Stomach (tissue), 9 donors: ENCODE measurements around the gene TCEA2. TPM values are rescaled to one million over a fixed set of nuclear protein-coding genes. Genes with fewer than 3 reads are reported as not detected.

Experiments
- DNase-seq, 2 donors: peaks; one replicate each; pipeline versions ENCODE4 v3.0.0 to v3.0.0-alpha.2; 2013 to 2019
- H3K27ac ChIP-seq, 5 donors: fragments of 200-600 bp in 4 of 5; sonication (generic) in 4 of 5; one replicate each; pipeline ENCODE4 v1.5.1; 2013 to 2019; ENCODE audit warnings: mild to moderate bottlenecking in 1 of 5, moderate library complexity in 1 of 5
- H3K27me3 ChIP-seq, 3 donors: fragments of 200-600 bp; sonication (generic); one replicate each; pipeline ENCODE4 v1.5.1; 2017 to 2019; ENCODE audit warnings: mixed run types in 1 of 3
- H3K36me3 ChIP-seq, 4 donors: fragments of 200-600 bp; sonication (generic); 1 replicate in 3 of 4; 2 replicates in 1 of 4; pipeline ENCODE4 v1.5.1; 2016 to 2019
- H3K4me1 ChIP-seq, 4 donors: fragments of 200-600 bp; sonication (generic); one replicate each; pipeline ENCODE4 v1.5.1; 2016 to 2019
- H3K4me3 ChIP-seq, 4 donors: fragments of 200-600 bp; sonication (generic) in 3 of 4; one replicate each; pipeline ENCODE4 v1.5.1; 2016 to 2019; ENCODE audit warnings: mild to moderate bottlenecking in 1 of 4
- H3K9me3 ChIP-seq, 4 donors: fragments of 200-600 bp; sonication (generic); one replicate each; pipeline ENCODE4 v1.5.1; 2016 to 2019
- CTCF ChIP-seq, 7 experiments: fragments of 450-650 bp in 4 of 7; fragments of 200-600 bp in 3 of 7; sonication (generic) in 3 of 7; IDR thresholded peaks; one replicate each; pipeline ENCODE4 v1.5.1; 2016 to 2019; ENCODE audit warnings: antibody characterized with exemption in 7 of 7, control low read depth in 2 of 7, mild to moderate bottlenecking in 1 of 7
- EP300 ChIP-seq: sonication (generic); formaldehyde crosslinking; IDR thresholded peaks from one replicate; pipeline ENCODE4 v1.6.1; 2017; ENCODE audit warnings: antibody characterized with exemption
- POLR2A ChIP-seq, 4 donors: fragments of 450-650 bp; IDR thresholded peaks; one replicate each; pipeline ENCODE4 v1.6.1; 2016; ENCODE audit warnings: antibody characterized with exemption in 4 of 4, control low read depth in 2 of 4, mild to moderate bottlenecking in 1 of 4, moderate library complexity in 1 of 4
- POLR2AphosphoS5 ChIP-seq, 3 donors: sonication (generic); formaldehyde crosslinking; IDR thresholded peaks; one replicate each; pipeline ENCODE4 v1.6.1; 2016; ENCODE audit warnings: antibody characterized with exemption in 3 of 3
- WGBS, 5 donors: extraction: QIAGEN DNeasy Blood & Tissue Kit in 3 of 5; methylation state at CpG; one replicate each; pipeline versions ENCODE4 v1.1.5 to v1.1.7; 2013 to 2018; 5-methylcytosine and 5-hydroxymethylcytosine counted together
- intact Hi-C: fragments of 100-400 bp; cut with DNase I; formaldehyde crosslinking; loops from one replicate; pipeline ENCODE4 v1.15.1; 2023; ENCODE audit warnings: low total_unique reads
- polyA plus RNA-seq, 3 donors: library from polyadenylated mRNA; stranded (reverse); fragments of 200-250 nt; gene quantifications; one replicate each; pipeline ENCODE4 v1.2.3, GENCODE V29; 2013
- total RNA-seq, 5 donors: library from RNA; depleted of rRNA; stranded (reverse); fragments of >200 nt; gene quantifications; one replicate each; pipeline versions ENCODE4 v1.1.0 to v1.2.3, GENCODE V29; 2014 to 2016
- donor health status: healthy with polysubstance abuse.
- donor health status: Bipolar disorder and iron deficiency.
- donor health status: healthy.

TCEA2 gene
- total and polyA plus RNA-seq, 8 donors, result 3.1 to 35.5 (median 26.0) TPM

- DNase-seq, result no peak
- Histone ChIP-seq H3K9me3 (no peaks in the 10 kb centered on the region), H3K36me3 (peaks cover 39 to 78% (median 76%) of the 10 kb centered on the region in 4 donors), H3K27me3 (peaks cover 0 to 26% (median 20%) of the 10 kb centered on the region in 3 donors), H3K4me1 (peaks cover 5 to 54% (median 24%) of the 10 kb centered on the region in 4 donors), H3K27ac (no peak overlapping the region), H3K4me3 (no peak overlapping the region)
- 89 to 96% (median 95%) methylated on average over 24 to 31 of the region's 31 CpGs for WGBS, 5 donors
- TF ChIP-seq EP300 (no peak), CTCF (IDR thresholded peaks at IDR 0.05) (no peak)
- intact Hi-C loops, result no loop called here
Observed at GRCh38 chr20:64032706-64033624, 30.0 kb upstream of the TCEA2 start.

GRCh38 chr20:64033981-64034493, 29.0 kb upstream of the TCEA2 start:
- TF ChIP-seq POLR2A (IDR thresholded peaks at IDR 0.05) (no peak), POLR2AphosphoS5 (IDR thresholded peaks at IDR 0.05) (no peak), CTCF (IDR thresholded peaks at IDR 0.05) (no peak), EP300 (no peak)
- WGBS, 5 donors, result 70 to 85% (median 79%) methylated on average over 6 to 11 of the region's 11 CpGs
- H3K36me3 ChIP-seq, result peaks cover 28 to 67% (median 66%) of the 10 kb centered on the region in 4 donors
- peaks cover 16 to 54% (median 35%) of the 10 kb centered on the region in 4 donors for H3K4me1 ChIP-seq
- peaks cover 0 to 37% (median 29%) of the 10 kb centered on the region in 3 donors for H3K27me3 ChIP-seq
- peak in 1 of 2 donors; percentile 33 for DNase-seq
- no peaks in the 10 kb centered on the region for H3K9me3 ChIP-seq
- no peak overlapping the region for H3K4me3 ChIP-seq
- intact Hi-C loops, result no loop called here
- no peak overlapping the region for H3K27ac ChIP-seq

GRCh38 chr20:64035066-64035932, 27.7 kb upstream of the TCEA2 start:
- H3K9me3 ChIP-seq, result no peaks in the 10 kb centered on the region
- H3K4me3 ChIP-seq, result no peak overlapping the region
- H3K36me3 ChIP-seq, result peaks cover 18 to 54% (median 53%) of the 10 kb centered on the region in 4 donors
- peaks cover 23 to 54% (median 38%) of the 10 kb centered on the region in 4 donors for H3K4me1 ChIP-seq
- TF ChIP-seq POLR2AphosphoS5 (IDR thresholded peaks at IDR 0.05) (no peak), CTCF (IDR thresholded peaks at IDR 0.05) (no peak), EP300 (no peak), POLR2A (IDR thresholded peaks at IDR 0.05) (no peak)
- no peak for DNase-seq
- intact Hi-C loops, result no loop called here
- H3K27ac ChIP-seq, result no peak overlapping the region
- peaks cover 0 to 49% (median 42%) of the 10 kb centered on the region in 3 donors for H3K27me3 ChIP-seq
- 79 to 83% (median 79%) methylated on average over 13 to 17 of the region's 17 CpGs for WGBS, 5 donors

GRCh38 chr20:64035933-64036345, 27.1 kb upstream of the TCEA2 start, which contains the start of gene C20orf204:
TSS of gene C20orf204 (plus strand) at chr20:64036182. CDS start at chr20:64036324, 142 bp downstream.
- Histone ChIP-seq H3K36me3 (peaks cover 16 to 48% (median 47%) of the 10 kb centered on the region in 4 donors), H3K9me3 (no peaks in the 10 kb centered on the region), H3K4me1 (peaks cover 23 to 48% (median 40%) of the 10 kb centered on the region in 4 donors), H3K27ac (no peak within 1 kb of the TSS), H3K4me3 (no peak within 1 kb of the TSS), H3K27me3 (peaks cover 0 to 56% (median 48%) of the 10 kb centered on the region in 3 donors)
- 58 to 69% (median 65%) methylated on average over 6 to 10 of the region's 10 CpGs for WGBS, 5 donors
- DNase-seq, result no peak
- TF ChIP-seq POLR2AphosphoS5 (IDR thresholded peaks at IDR 0.05) (no peak), POLR2A (IDR thresholded peaks at IDR 0.05) (no peak), CTCF (IDR thresholded peaks at IDR 0.05) (no peak), EP300 (no peak)
- intact Hi-C loops, result no loop called here
